SK-N-SH (cell line): ENCODE measurements around the gene WNT5A. TPM values are rescaled to one million over a fixed set of nuclear protein-coding genes. Genes with fewer than 3 reads are reported as not detected.

ENCODE experiments used
- CTCF ChIA-PET: fragments of 300-600, 350-600 bp; formaldehyde crosslinking; extraction: SDS; loops from one replicate; lab custom pipeline; 2021; lab: Yijun Ruan, JAX
- POLR2A ChIA-PET: fragments of 350-600 bp; sonication (Branson Sonifier 250); formaldehyde crosslinking; extraction: SDS; loops from one replicate; lab custom pipeline; 2020; ENCODE audit warnings: antibody characterized with exemption, inconsistent platforms; lab: Yijun Ruan, JAX
- DNase-seq: peaks from one replicate; pipeline ENCODE4 v3.0.0; 2012
- H2AFZ ChIP-seq: fragments of 200-600 bp; sonication (generic); 2 replicates; pipeline ENCODE4 v1.8.1; 2016; ENCODE audit warnings: antibody characterized with exemption, mild to moderate bottlenecking, low read depth
- H3F3A ChIP-seq: fragments of 200-600 bp; sonication (generic); replicated peaks from 2 replicates; pipeline ENCODE3; 2016; ENCODE audit warnings: antibody characterized with exemption, mild to moderate bottlenecking; ENCODE audit not compliant: insufficient read depth
- H3K27ac ChIP-seq, 2 experiments: fragments of 200-500 bp in 1 of 2; fragments of 200-600 bp in 1 of 2; sonication (Bioruptor generic) in 1 of 2; sonication (generic), shearing (Covaris generic) in 1 of 2; 2 replicates each; pipeline versions ENCODE4 v1.5.1 to v1.6.1; 2014 to 2016; ENCODE audit warnings: low read depth in 2 of 2, inconsistent platforms in 1 of 2, low read length in 1 of 2, mild to moderate bottlenecking in 1 of 2, mixed read lengths in 1 of 2
- H3K27me3 ChIP-seq: fragments of 200-600 bp; sonication (generic), shearing (Covaris generic); 2 replicates; pipeline ENCODE4 v1.6.1; 2016; ENCODE audit warnings: mixed run types; ENCODE audit not compliant: insufficient read depth
- H3K36me3 ChIP-seq, 2 experiments: fragments of 200-500 bp in 1 of 2; fragments of 200-600 bp in 1 of 2; sonication (Bioruptor generic) in 1 of 2; sonication (generic) in 1 of 2; replicated peaks in 1 of 2; 2 replicates each; pipeline versions ENCODE3 to v1.5.1; 2014 to 2016; ENCODE audit warnings: low read length in 1 of 2, mild to moderate bottlenecking in 1 of 2; ENCODE audit not compliant: insufficient read depth in 2 of 2, control insufficient read depth in 1 of 2
- H3K4me1 ChIP-seq, 2 experiments: fragments of 200-500 bp in 1 of 2; fragments of 200-600 bp in 1 of 2; sonication (Bioruptor generic) in 1 of 2; sonication (generic), shearing (Covaris generic) in 1 of 2; 2 replicates each; pipeline versions ENCODE4 v1.5.1 to v1.6.1; 2014 to 2016; ENCODE audit warnings: low read depth in 1 of 2, low read length in 1 of 2, mixed run types in 1 of 2; ENCODE audit not compliant: insufficient read depth in 2 of 2, control insufficient read depth in 1 of 2
- H3K4me2 ChIP-seq: fragments of 200-600 bp; sonication (generic), shearing (Covaris generic); 2 replicates; pipeline ENCODE4 v1.6.1; 2017; ENCODE audit warnings: mixed run types
- H3K4me3 ChIP-seq, 2 experiments: fragments of 200-500 bp in 1 of 2; fragments of 200-600 bp in 1 of 2; sonication (Bioruptor generic) in 1 of 2; sonication (generic), shearing (Covaris generic) in 1 of 2; 2 replicates each; pipeline versions ENCODE4 v1.5.1 to v1.8.1; 2014 to 2016; ENCODE audit warnings: low read depth in 2 of 2, inconsistent platforms in 1 of 2, low read length in 1 of 2, mild to moderate bottlenecking in 1 of 2, mixed read lengths in 1 of 2, moderate library complexity in 1 of 2
- H3K79me2 ChIP-seq: fragments of 200-600 bp; sonication (generic); 2 replicates; pipeline ENCODE4 v1.8.1; 2017; ENCODE audit warnings: mild to moderate bottlenecking; ENCODE audit not compliant: insufficient read depth
- H3K9ac ChIP-seq: fragments of 200-600 bp; sonication (generic); 2 replicates; pipeline ENCODE4 v1.6.1; 2017; ENCODE audit warnings: mixed run types
- H3K9me2 ChIP-seq: fragments of 200-600 bp; sonication (generic); 2 replicates; pipeline ENCODE4 v1.6.1; 2017; ENCODE audit warnings: mixed run types
- H3K9me3 ChIP-seq: fragments of 200-600 bp; sonication (generic); 2 replicates; pipeline ENCODE4 v1.6.1; 2017; ENCODE audit warnings: mixed run types, mild to moderate bottlenecking, moderate library complexity
- H4K20me1 ChIP-seq: fragments of 200-600 bp; sonication (generic); 2 replicates; pipeline ENCODE4 v1.6.1; 2017; ENCODE audit warnings: mild to moderate bottlenecking, mixed run types; ENCODE audit not compliant: insufficient read depth
- CHD2 ChIP-seq: fragments of 150-350 bp; IDR thresholded peaks from 2 replicates; pipeline ENCODE4 v1.6.1; 2018; ENCODE audit warnings: low read length; ENCODE audit not compliant: partially characterized antibody
- ELF1 ChIP-seq: IDR thresholded peaks from 2 replicates; pipeline ENCODE4 v1.4.0; 2012
- FOSL2 ChIP-seq: IDR thresholded peaks from 2 replicates; pipeline ENCODE4 v1.4.0; 2012; ENCODE audit warnings: low read depth, mild to moderate bottlenecking, moderate library complexity, borderline replicate concordance
- MEF2A ChIP-seq: IDR thresholded peaks from 2 replicates; pipeline ENCODE4 v1.4.0; 2012; ENCODE audit warnings: low read depth, borderline replicate concordance
- NFIC ChIP-seq: IDR thresholded peaks from 2 replicates; pipeline ENCODE4 v1.4.0; 2012; ENCODE audit warnings: borderline replicate concordance
- POLR2AphosphoS5 ChIP-seq: IDR thresholded peaks from 2 replicates; pipeline ENCODE4 v1.6.1; 2012; ENCODE audit warnings: low read depth, low read length
- RAD21 ChIP-seq: IDR thresholded peaks from 2 replicates; pipeline ENCODE4 v1.6.1; 2012; ENCODE audit warnings: mild to moderate bottlenecking, low read length
- RFX5 ChIP-seq: IDR thresholded peaks from 2 replicates; pipeline ENCODE4 v1.6.1; 2012; ENCODE audit warnings: mild to moderate bottlenecking, improper control_type of control experiment, low read length
- SMC3 ChIP-seq: IDR thresholded peaks from 2 replicates; pipeline ENCODE4 v1.6.1; 2012; ENCODE audit warnings: low read depth, low read length, improper control_type of control experiment
- TAF1 ChIP-seq: IDR thresholded peaks from 2 replicates; pipeline ENCODE4 v1.6.1; 2012; ENCODE audit warnings: low read depth, mild to moderate bottlenecking, low read length, moderate library complexity, borderline replicate concordance
- WGBS: methylation state at CpG from one replicate; pipeline ENCODE4 v1.1.6; 2017; ENCODE audit warnings: low lambda C conversion rate; 5-methylcytosine and 5-hydroxymethylcytosine counted together
- polyA plus RNA-seq, 3 experiments: library from polyadenylated mRNA; depleted of rRNA; stranded (reverse); fragments of >200 nt; gene quantifications; 2 replicates each; pipeline ENCODE4 v1.2.3, GENCODE V29; 2012
- TF ChIP-seq, protein P1 (sequence below): IDR thresholded peaks from 2 replicates; pipeline ENCODE4 v1.6.1; 2012; ENCODE audit warnings: mild to moderate bottlenecking, low read depth, low read length, moderate library complexity
- TF ChIP-seq, protein P2 (sequence below): IDR thresholded peaks from 2 replicates; pipeline ENCODE4 v1.4.0; 2012; ENCODE audit warnings: low read depth
- TF ChIP-seq, protein P3 (sequence below): IDR thresholded peaks from 2 replicates; pipeline ENCODE4 v1.4.0; 2012; ENCODE audit warnings: low read depth, borderline replicate concordance
- TF ChIP-seq, protein P4 (sequence below): fragments of 150-350 bp; IDR thresholded peaks from 2 replicates; pipeline ENCODE4 v1.6.1; 2016; ENCODE audit warnings: mild to moderate bottlenecking, low read depth, low read length
- TF ChIP-seq, protein P5 (sequence below): IDR thresholded peaks from 2 replicates; pipeline ENCODE4 v1.4.0; 2012; ENCODE audit warnings: low read depth, borderline replicate concordance
- TF ChIP-seq, protein P6 (sequence below): fragments of 150-350 bp; IDR thresholded peaks from 2 replicates; pipeline ENCODE4 v1.6.1; 2017; ENCODE audit warnings: antibody characterized with exemption, low read length, low read depth, borderline replicate concordance

Gene WNT5A
- polyA plus RNA-seq, 1 of the 3 experiments (the other 2 are of a cell fraction), result 30.7 TPM

DNA sequence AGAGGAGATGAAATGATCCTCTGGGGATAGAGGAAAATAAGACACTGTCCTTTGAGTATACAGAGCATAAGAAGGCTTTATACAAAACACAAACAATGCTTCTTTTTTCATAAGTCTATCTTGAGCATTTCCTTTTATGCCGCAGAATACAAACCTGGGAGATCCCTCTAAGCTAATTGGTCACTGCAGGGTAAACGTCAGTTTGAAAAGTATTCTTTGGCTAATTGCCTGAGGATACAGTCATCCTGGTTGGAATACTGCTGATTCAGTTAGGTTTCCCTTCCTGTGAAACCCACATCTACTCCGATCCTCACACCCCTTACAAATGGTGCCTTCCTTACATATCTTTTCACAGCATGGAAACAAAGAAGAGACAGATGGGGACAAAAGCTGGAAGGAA lies 10.6 kb downstream of the WNT5A start (continued):
- TF ChIP-seq, protein P1, sequence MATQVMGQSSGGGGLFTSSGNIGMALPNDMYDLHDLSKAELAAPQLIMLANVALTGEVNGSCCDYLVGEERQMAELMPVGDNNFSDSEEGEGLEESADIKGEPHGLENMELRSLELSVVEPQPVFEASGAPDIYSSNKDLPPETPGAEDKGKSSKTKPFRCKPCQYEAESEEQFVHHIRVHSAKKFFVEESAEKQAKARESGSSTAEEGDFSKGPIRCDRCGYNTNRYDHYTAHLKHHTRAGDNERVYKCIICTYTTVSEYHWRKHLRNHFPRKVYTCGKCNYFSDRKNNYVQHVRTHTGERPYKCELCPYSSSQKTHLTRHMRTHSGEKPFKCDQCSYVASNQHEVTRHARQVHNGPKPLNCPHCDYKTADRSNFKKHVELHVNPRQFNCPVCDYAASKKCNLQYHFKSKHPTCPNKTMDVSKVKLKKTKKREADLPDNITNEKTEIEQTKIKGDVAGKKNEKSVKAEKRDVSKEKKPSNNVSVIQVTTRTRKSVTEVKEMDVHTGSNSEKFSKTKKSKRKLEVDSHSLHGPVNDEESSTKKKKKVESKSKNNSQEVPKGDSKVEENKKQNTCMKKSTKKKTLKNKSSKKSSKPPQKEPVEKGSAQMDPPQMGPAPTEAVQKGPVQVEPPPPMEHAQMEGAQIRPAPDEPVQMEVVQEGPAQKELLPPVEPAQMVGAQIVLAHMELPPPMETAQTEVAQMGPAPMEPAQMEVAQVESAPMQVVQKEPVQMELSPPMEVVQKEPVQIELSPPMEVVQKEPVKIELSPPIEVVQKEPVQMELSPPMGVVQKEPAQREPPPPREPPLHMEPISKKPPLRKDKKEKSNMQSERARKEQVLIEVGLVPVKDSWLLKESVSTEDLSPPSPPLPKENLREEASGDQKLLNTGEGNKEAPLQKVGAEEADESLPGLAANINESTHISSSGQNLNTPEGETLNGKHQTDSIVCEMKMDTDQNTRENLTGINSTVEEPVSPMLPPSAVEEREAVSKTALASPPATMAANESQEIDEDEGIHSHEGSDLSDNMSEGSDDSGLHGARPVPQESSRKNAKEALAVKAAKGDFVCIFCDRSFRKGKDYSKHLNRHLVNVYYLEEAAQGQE, result no peak
- TF ChIP-seq, protein P2, sequence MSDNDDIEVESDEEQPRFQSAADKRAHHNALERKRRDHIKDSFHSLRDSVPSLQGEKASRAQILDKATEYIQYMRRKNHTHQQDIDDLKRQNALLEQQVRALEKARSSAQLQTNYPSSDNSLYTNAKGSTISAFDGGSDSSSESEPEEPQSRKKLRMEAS, result no peak
- no peak for TF ChIP-seq RFX5
- no peak for TF ChIP-seq RAD21
- TF ChIP-seq POLR2AphosphoS5, result no peak
- TF ChIP-seq, protein P3, sequence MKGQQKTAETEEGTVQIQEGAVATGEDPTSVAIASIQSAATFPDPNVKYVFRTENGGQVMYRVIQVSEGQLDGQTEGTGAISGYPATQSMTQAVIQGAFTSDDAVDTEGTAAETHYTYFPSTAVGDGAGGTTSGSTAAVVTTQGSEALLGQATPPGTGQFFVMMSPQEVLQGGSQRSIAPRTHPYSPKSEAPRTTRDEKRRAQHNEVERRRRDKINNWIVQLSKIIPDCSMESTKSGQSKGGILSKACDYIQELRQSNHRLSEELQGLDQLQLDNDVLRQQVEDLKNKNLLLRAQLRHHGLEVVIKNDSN, result no peak
- TF ChIP-seq, protein P4, sequence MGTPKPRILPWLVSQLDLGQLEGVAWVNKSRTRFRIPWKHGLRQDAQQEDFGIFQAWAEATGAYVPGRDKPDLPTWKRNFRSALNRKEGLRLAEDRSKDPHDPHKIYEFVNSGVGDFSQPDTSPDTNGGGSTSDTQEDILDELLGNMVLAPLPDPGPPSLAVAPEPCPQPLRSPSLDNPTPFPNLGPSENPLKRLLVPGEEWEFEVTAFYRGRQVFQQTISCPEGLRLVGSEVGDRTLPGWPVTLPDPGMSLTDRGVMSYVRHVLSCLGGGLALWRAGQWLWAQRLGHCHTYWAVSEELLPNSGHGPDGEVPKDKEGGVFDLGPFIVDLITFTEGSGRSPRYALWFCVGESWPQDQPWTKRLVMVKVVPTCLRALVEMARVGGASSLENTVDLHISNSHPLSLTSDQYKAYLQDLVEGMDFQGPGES, result no peak
- TF ChIP-seq MEF2A, result no peak
- TF ChIP-seq, protein P5, sequence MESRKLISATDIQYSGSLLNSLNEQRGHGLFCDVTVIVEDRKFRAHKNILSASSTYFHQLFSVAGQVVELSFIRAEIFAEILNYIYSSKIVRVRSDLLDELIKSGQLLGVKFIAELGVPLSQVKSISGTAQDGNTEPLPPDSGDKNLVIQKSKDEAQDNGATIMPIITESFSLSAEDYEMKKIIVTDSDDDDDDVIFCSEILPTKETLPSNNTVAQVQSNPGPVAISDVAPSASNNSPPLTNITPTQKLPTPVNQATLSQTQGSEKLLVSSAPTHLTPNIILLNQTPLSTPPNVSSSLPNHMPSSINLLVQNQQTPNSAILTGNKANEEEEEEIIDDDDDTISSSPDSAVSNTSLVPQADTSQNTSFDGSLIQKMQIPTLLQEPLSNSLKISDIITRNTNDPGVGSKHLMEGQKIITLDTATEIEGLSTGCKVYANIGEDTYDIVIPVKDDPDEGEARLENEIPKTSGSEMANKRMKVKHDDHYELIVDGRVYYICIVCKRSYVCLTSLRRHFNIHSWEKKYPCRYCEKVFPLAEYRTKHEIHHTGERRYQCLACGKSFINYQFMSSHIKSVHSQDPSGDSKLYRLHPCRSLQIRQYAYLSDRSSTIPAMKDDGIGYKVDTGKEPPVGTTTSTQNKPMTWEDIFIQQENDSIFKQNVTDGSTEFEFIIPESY, result no peak
- peak; percentile 67 for TF ChIP-seq NFIC

DNA sequence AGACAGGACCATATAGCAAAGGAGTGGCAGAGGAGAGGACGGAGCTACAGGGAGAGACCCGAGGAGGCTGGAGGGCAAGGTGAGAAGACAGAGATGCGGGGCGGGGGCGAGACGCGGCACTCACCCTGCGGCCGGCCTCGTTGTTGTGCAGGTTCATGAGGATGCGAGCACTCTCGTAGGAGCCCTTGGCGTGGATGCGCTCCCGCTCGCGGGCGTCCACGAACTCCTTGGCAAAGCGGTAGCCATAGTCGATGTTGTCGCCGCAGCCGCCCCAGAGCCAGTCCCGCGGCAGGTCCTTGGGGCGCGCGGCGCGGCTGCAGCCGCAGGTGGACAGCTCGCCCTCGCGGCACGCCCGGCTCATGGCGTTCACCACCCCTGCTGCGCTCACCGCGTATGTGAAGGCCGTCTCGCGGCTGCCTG lies 12.9 kb downstream of the WNT5A start:
- H3F3A ChIP-seq, result peaks cover 3% of the 10 kb centered on the region
- H3K36me3 ChIP-seq, result peaks cover 50 to 54% of the 10 kb centered on the region in 2 experiments
- 95% methylated on average over 24 of the region's 44 CpGs for WGBS
- CTCF ChIA-PET, result no interaction called here
- no peaks in the 10 kb centered on the region for H3K9me2 ChIP-seq
- no peaks in the 10 kb centered on the region for H3K9me3 ChIP-seq
- no peak overlapping the region for H3K27ac ChIP-seq
- H3K4me3 ChIP-seq, result no peak overlapping the region
- peaks cover 76% of the 10 kb centered on the region for H3K79me2 ChIP-seq
- H3K27me3 ChIP-seq, result no peaks in the 10 kb centered on the region
- H3K4me2 ChIP-seq, result no peak overlapping the region
- no peaks in the 10 kb centered on the region for H4K20me1 ChIP-seq
- no peak for DNase-seq
- H3K9ac ChIP-seq, result no peak overlapping the region
- peaks cover 3 to 7% of the 10 kb centered on the region in 2 experiments; a peak in 2 of 4 replicates for H3K4me1 ChIP-seq
- POLR2A ChIA-PET, result no interaction called here
- H2AFZ ChIP-seq, result no peak overlapping the region
- no peak for TF ChIP-seq FOSL2
- TF ChIP-seq, protein P5, result no peak
- no peak for TF ChIP-seq ELF1
- TF ChIP-seq TAF1, result no peak
- TF ChIP-seq, protein P6, sequence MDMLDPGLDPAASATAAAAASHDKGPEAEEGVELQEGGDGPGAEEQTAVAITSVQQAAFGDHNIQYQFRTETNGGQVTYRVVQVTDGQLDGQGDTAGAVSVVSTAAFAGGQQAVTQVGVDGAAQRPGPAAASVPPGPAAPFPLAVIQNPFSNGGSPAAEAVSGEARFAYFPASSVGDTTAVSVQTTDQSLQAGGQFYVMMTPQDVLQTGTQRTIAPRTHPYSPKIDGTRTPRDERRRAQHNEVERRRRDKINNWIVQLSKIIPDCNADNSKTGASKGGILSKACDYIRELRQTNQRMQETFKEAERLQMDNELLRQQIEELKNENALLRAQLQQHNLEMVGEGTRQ, result no peak
- TF ChIP-seq, protein P2, result no peak
- no peak for TF ChIP-seq SMC3
- TF ChIP-seq, protein P3, result no peak
- TF ChIP-seq, protein P4, result no peak
- TF ChIP-seq CHD2, result no peak
